Neural progenitor cell (in vitro differentiated cells): ENCODE measurements around the gene FRAT1.

Experiments
- EZH2 ChIP-seq: fragments of 200-600 bp; sonication (generic); IDR thresholded peaks from 2 replicates; pipeline ENCODE4 v1.6.1; 2017; ENCODE audit warnings: antibody characterized with exemption, mild to moderate bottlenecking, moderate library complexity
- EZH2phosphoT487 ChIP-seq: fragments of 200-600 bp; sonication (generic); IDR thresholded peaks from 2 replicates; pipeline ENCODE4 v1.6.1; 2017; ENCODE audit warnings: antibody characterized with exemption
- TF ChIP-seq, protein P1 (sequence below): fragments of 200-600 bp; sonication (generic); IDR thresholded peaks from 2 replicates; pipeline ENCODE4 v1.5.1; 2017; ENCODE audit warnings: antibody characterized with exemption, mild to moderate bottlenecking

DNA sequence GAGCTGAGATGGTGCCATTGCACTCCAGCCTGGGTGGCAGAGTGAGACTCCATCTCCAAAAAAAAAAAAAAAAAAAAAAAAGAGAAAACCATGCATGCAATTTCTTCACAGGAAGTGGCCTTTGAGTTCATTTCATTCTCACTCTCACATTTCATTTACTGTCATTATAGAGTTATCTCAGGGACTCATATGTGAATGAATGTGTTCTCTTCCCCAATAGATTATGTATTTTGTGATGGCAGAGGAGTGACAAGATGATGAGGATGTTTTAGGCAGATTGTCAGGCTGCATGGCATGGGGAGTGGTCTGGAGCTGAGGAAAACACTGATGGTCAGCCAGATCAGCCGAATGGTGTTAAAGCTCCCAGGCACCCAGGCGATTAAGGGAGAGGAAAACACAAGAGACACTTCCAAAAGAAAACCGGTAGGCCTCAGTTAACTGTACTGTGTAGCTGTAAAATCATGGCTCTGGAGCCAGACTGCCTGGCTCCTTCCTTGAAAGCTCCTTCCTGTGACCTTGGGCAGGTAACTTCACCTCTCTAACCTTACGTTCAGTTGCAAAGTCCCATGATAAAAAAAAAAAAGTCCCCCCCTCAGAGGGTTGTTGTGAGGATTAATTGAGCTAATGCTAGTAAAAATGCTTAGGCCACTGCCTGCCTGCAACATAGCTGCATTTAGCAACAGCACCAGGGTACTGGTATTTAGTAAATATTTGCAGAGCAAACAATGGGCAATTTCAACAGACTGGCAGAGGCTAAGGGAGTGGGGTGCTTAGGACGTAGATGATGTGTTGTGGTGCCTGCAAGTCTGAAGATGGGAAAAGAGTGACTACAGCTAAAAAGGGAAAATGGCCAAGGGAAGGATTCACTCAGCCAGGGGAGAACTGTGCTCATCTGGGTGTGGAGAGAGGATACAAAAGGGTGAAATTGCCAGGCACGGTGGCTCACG lies 8.6 kb downstream of the FRAT1 start:
- TF ChIP-seq, protein P1, sequence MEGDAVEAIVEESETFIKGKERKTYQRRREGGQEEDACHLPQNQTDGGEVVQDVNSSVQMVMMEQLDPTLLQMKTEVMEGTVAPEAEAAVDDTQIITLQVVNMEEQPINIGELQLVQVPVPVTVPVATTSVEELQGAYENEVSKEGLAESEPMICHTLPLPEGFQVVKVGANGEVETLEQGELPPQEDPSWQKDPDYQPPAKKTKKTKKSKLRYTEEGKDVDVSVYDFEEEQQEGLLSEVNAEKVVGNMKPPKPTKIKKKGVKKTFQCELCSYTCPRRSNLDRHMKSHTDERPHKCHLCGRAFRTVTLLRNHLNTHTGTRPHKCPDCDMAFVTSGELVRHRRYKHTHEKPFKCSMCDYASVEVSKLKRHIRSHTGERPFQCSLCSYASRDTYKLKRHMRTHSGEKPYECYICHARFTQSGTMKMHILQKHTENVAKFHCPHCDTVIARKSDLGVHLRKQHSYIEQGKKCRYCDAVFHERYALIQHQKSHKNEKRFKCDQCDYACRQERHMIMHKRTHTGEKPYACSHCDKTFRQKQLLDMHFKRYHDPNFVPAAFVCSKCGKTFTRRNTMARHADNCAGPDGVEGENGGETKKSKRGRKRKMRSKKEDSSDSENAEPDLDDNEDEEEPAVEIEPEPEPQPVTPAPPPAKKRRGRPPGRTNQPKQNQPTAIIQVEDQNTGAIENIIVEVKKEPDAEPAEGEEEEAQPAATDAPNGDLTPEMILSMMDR: no peak
- TF ChIP-seq EZH2phosphoT487 (no peak), EZH2 (no peak)
